Measurements from ENCODE around the gene SETD1A. TPM values are rescaled to one million over a fixed set of nuclear protein-coding genes. Genes with fewer than 3 reads are reported as not detected.
A peak's percentile ranks its signal among the peaks of the same experiment; 100 is the strongest.

Gene SETD1A
- total and polyA plus RNA-seq, 2 donors (not counting 1 experiment from before 2014, with no cell fraction given): 1.4 to 3.5 TPM

GRCh38 chr16:30949650-30950515 is 7.7 kb upstream of the SETD1A start:
- Histone ChIP-seq H3K4me1 (ENCODE audit: control insufficient read depth, extremely low read depth, insufficient read depth, low read length) (peaks cover 24% of the 10 kb centered on the region), H2AFZ (ENCODE audit: low read length) (no peak overlapping the region), H4K20me1 (ENCODE audit: control insufficient read depth, extremely low read depth, insufficient read depth, low read length) (no peaks in the 10 kb centered on the region), H3K4me3 (replicated peaks in 1 of 4; ENCODE audit: control extremely low read depth in 1 of 4, insufficient read depth in 1 of 4, low read depth in 3 of 4, low read length in 4 of 4) (peak overlapping the region; percentile 43 to 89 (median 82)), H3K79me2 (ENCODE audit: control insufficient read depth, insufficient read depth, low read length) (peaks cover 8% of the 10 kb centered on the region), H3K27ac (ENCODE audit: insufficient read depth, low read length) (peak overlapping the region; percentile 85), H3K4me2 (ENCODE audit: extremely low read depth, insufficient read depth, low read length) (peak overlapping the region; percentile 97), H3K9ac (ENCODE audit: insufficient read depth, low read length) (peak overlapping the region; percentile 76), H3K27me3 (ENCODE audit: control insufficient read depth, insufficient read depth, low read length) (no peaks in the 10 kb centered on the region), H3K9me3 (ENCODE audit: control insufficient read depth, insufficient read depth, low read depth, low read length) (no peaks in the 10 kb centered on the region), H3K36me3 (ENCODE audit: control insufficient read depth, insufficient read depth, low read length) (peaks cover 12% of the 10 kb centered on the region)
- peak; percentile 75 to 94 for DNase-seq (ENCODE audit: low read depth in 2 of 2)
- no peak for TF ChIP-seq EZH2 (IDR thresholded peaks at IDR 0.05; ENCODE audit: low read length, missing control alignments)
- TF ChIP-seq CTCF (conservative IDR thresholded peaks at IDR 0.05 in 1 of 2, IDR thresholded peaks at IDR 0.05 in 1 of 2; ENCODE audit: low read depth in 1 of 2, low read length in 2 of 2): peak in 1 of 2 donors; percentile 8

GRCh38 chr16:30950516-30951065 is 7.0 kb upstream of the SETD1A start:
- Histone ChIP-seq H3K4me3 (replicated peaks in 1 of 4; ENCODE audit: control extremely low read depth in 1 of 4, insufficient read depth in 1 of 4, low read depth in 3 of 4, low read length in 4 of 4) (peak overlapping the region; percentile 43 to 89 (median 82)), H4K20me1 (ENCODE audit: control insufficient read depth, extremely low read depth, insufficient read depth, low read length) (no peaks in the 10 kb centered on the region), H3K36me3 (ENCODE audit: control insufficient read depth, insufficient read depth, low read length) (peaks cover 12% of the 10 kb centered on the region), H2AFZ (ENCODE audit: low read length) (no peak overlapping the region), H3K27ac (ENCODE audit: insufficient read depth, low read length) (peak overlapping the region; percentile 85), H3K4me1 (ENCODE audit: control insufficient read depth, extremely low read depth, insufficient read depth, low read length) (peaks cover 24% of the 10 kb centered on the region), H3K27me3 (ENCODE audit: control insufficient read depth, insufficient read depth, low read length) (no peaks in the 10 kb centered on the region), H3K9me3 (ENCODE audit: control insufficient read depth, insufficient read depth, low read depth, low read length) (no peaks in the 10 kb centered on the region), H3K79me2 (ENCODE audit: control insufficient read depth, insufficient read depth, low read length) (peaks cover 8% of the 10 kb centered on the region), H3K4me2 (ENCODE audit: extremely low read depth, insufficient read depth, low read length) (peak overlapping the region; percentile 97), H3K9ac (ENCODE audit: insufficient read depth, low read length) (no peak overlapping the region)
- DNase-seq (ENCODE audit: low read depth in 2 of 2): no peak
- TF ChIP-seq EZH2 (IDR thresholded peaks at IDR 0.05; ENCODE audit: low read length, missing control alignments) (no peak), CTCF (conservative IDR thresholded peaks at IDR 0.05 in 1 of 2, IDR thresholded peaks at IDR 0.05 in 1 of 2; ENCODE audit: low read depth in 1 of 2, low read length in 2 of 2) (no peak)

- peaks cover 8% of the 10 kb centered on the region for H3K79me2 ChIP-seq (ENCODE audit: control insufficient read depth, insufficient read depth, low read length)
- H3K4me3 ChIP-seq (replicated peaks in 1 of 4; ENCODE audit: control extremely low read depth in 1 of 4, insufficient read depth in 1 of 4, low read depth in 3 of 4, low read length in 4 of 4): no peak overlapping the region
- no peak for DNase-seq (ENCODE audit: low read depth in 2 of 2)
- no peaks in the 10 kb centered on the region for H3K9me3 ChIP-seq (ENCODE audit: control insufficient read depth, insufficient read depth, low read depth, low read length)
- H2AFZ ChIP-seq (ENCODE audit: low read length): no peak overlapping the region
- H3K27ac ChIP-seq (ENCODE audit: insufficient read depth, low read length): no peak overlapping the region
- H3K4me2 ChIP-seq (ENCODE audit: extremely low read depth, insufficient read depth, low read length): peak overlapping the region; percentile 25
- TF ChIP-seq EZH2 (IDR thresholded peaks at IDR 0.05; ENCODE audit: low read length, missing control alignments): no peak
- TF ChIP-seq CTCF (conservative IDR thresholded peaks at IDR 0.05 in 1 of 2, IDR thresholded peaks at IDR 0.05 in 1 of 2; ENCODE audit: low read depth in 1 of 2, low read length in 2 of 2): no peak
- no peaks in the 10 kb centered on the region for H4K20me1 ChIP-seq (ENCODE audit: control insufficient read depth, extremely low read depth, insufficient read depth, low read length)
- peaks cover 12% of the 10 kb centered on the region for H3K36me3 ChIP-seq (ENCODE audit: control insufficient read depth, insufficient read depth, low read length)
- no peak overlapping the region for H3K9ac ChIP-seq (ENCODE audit: insufficient read depth, low read length)
- H3K4me1 ChIP-seq (ENCODE audit: control insufficient read depth, extremely low read depth, insufficient read depth, low read length): peaks cover 24% of the 10 kb centered on the region
- no peaks in the 10 kb centered on the region for H3K27me3 ChIP-seq (ENCODE audit: control insufficient read depth, insufficient read depth, low read length)
These were observed 6.4 kb upstream of the SETD1A start for GRCh38 chr16:30951193-30951592.
